Cardiac atrium fibroblast (primary cell): ENCODE measurements around the gene SMAD2. TPM values are rescaled to one million over a fixed set of nuclear protein-coding genes. Genes with fewer than 3 reads are reported as not detected.

Experiments
- total RNA-seq: library from RNA; depleted of rRNA; stranded (reverse); fragments of >200 nt; gene quantifications from 2 replicates; pipeline ENCODE4 v1.2.3, GENCODE V29; 2015

The SMAD2 gene
- 85.7 and 96.1 TPM in 2 replicates for total RNA-seq

DNA sequence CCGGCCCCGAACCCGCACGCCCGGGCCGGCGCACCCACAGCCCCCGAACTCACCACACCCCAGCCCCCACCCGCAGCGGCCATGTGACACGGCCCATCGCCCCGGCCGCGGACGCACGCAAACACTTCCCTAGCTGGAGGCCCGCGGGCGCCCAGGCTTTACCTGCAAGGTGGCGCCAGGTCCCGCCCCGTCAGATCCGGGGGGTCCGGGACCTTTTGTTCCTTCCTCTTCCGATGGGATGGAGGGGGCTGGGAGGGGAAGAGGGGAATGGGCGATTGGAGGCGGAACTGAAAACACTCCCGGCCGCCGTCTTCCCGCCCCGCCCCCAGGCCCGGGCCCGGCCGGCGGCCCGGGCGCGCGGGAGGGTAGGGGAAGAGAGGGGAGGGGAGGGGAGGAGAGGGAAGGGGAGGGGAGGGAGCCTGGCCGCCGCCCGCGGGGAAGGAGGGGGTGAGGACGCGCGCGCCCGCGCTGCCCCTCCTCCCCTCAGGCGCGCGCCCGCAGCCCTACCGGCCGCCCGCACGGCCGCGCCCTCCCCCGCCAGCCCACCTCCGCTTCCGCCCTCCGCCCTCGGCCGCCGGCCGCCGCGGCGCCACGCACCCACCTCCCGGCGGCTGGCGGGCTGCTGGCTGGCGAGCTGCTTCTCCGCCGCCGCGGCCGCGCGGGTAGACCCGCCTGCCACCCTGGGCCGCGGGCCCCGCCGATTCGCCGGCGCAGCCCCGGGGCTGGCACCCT lies at the start of gene SMAD2:
TSS of gene SMAD2 (minus strand) at position 461 of the 732 bp plus-strand sequence. CDS start 33,903 bp downstream, outside the sequence.

